Measurements from ENCODE around the gene CYP26A1.
"Not testable (repeated sequence)": the region's sequence is repeated elsewhere in the genome, so short reads cannot be mapped to it uniquely, and the experiment has no call there.

The CYP26A1 gene

DNA sequence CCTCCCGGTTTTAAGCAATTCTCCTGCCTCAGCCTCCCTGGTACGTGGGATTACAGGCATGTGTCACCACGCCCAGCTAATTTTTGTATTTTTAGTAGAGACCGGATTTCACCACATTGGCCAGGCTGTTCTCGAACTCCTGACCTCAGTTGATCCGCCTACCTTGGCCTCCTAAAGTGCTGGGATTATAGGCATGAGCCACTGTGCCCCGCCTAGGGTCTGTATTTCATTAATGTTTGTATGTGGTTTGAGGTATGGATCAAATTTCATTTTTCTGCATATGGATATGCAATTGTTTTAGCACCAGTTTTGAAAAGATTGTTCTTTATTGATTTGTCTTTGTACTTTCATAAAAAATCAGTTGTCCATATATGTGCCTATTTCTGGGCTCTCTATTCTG lies 26.0 kb downstream of the CYP26A1 start:
- H3K36me3 ChIP-seq (ENCODE audit: control insufficient read depth in 1 of 2, insufficient read depth in 2 of 2, low read length in 2 of 2) = no peaks in the 10 kb centered on the region
- no peak overlapping the region for H3K27ac ChIP-seq (ENCODE audit: low read length)
- peaks cover 4% of the 10 kb centered on the region in 2 donors for H3K9me3 ChIP-seq (ENCODE audit: control insufficient read depth in 1 of 2, low read length in 2 of 2)
- no peaks in the 10 kb centered on the region for H3K4me1 ChIP-seq (ENCODE audit: control insufficient read depth in 1 of 2, insufficient read depth in 2 of 2, low read length in 2 of 2)
- H3K27me3 ChIP-seq (ENCODE audit: low read depth, low read length) = no peaks in the 10 kb centered on the region
- H3K4me3 ChIP-seq (ENCODE audit: low read depth in 1 of 2, low read length in 2 of 2) = no peak overlapping the region

DNA sequence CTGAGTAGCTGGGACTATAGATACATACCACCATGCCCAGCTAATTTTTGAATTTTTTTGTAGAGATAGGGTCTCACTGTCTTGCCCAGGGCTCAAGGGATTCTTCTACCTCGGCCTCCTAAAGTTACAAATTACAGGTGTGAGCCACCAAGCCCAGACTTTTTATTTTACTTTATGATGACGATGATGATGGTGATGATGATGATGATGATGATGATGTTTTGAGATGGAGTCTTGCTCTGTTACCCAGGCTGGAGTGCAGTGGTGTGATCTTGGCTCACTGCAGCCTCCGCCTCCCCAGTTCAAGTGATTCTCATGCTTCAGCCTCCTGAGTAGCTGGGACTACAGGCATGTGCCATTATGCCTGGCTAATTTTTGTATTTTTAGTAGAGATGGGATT lies 27.5 kb downstream of the CYP26A1 start:
- H3K4me3 ChIP-seq (ENCODE audit: low read depth in 1 of 2, low read length in 2 of 2); H3K27me3 ChIP-seq (ENCODE audit: low read depth, low read length); H3K9me3 ChIP-seq (ENCODE audit: control insufficient read depth in 1 of 2, low read length in 2 of 2); H3K4me1 ChIP-seq (ENCODE audit: control insufficient read depth in 1 of 2, insufficient read depth in 2 of 2, low read length in 2 of 2); H3K27ac ChIP-seq (ENCODE audit: low read length); H3K36me3 ChIP-seq (ENCODE audit: control insufficient read depth in 1 of 2, insufficient read depth in 2 of 2, low read length in 2 of 2): not testable (repeated sequence)

DNA sequence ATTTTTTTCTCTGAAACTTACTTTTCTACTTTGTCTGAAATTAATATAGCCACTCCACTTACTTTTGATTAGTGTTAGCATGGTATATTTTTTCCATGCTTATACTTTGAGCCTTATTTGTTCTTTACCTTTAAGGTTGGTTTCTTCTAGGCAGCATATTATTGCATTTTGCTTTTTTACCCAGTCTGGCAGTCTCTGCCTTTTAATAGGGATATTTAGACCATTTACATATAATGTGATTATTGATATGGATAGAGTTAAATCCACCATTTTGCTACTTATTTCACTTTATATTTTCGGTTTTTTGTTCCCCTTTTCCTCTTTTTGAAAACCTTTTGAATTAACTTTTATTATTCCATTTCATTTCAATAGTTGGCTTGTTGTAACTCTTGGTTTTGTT lies 30.3 kb downstream of the CYP26A1 start:
- Histone ChIP-seq H3K27me3 (ENCODE audit: low read depth, low read length) (no peaks in the 10 kb centered on the region), H3K4me1 (ENCODE audit: control insufficient read depth in 1 of 2, insufficient read depth in 2 of 2, low read length in 2 of 2) (no peaks in the 10 kb centered on the region), H3K9me3 (ENCODE audit: control insufficient read depth in 1 of 2, low read length in 2 of 2) (peaks cover 4% of the 10 kb centered on the region in 2 donors), H3K4me3 (ENCODE audit: low read depth in 1 of 2, low read length in 2 of 2) (no peak overlapping the region), H3K36me3 (ENCODE audit: control insufficient read depth in 1 of 2, insufficient read depth in 2 of 2, low read length in 2 of 2) (no peaks in the 10 kb centered on the region), H3K27ac (ENCODE audit: low read length) (no peak overlapping the region)

DNA sequence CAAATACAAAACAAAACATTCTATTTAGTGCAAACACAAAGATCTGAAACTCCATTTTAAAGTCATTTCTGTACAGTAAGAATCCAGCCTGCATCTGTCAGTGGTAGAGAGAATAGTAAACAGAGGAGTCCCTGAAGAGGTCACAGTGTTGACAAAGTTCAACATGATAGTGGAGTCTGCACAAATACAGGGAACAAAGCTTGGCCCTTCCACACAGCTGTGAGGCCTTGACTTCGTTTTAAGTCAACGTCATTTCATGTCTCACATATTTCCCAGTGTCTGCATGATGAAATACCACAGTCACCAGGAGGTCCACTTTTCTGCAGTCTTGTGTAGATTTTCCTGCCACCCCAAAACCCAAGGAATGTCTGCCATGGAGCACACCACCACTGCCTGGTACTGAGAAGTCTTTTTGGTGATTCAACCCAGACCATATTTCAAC lies 33.0 kb downstream of the CYP26A1 start:
- Histone ChIP-seq H3K27me3 (ENCODE audit: low read depth, low read length) (no peaks in the 10 kb centered on the region), H3K4me3 (ENCODE audit: low read depth in 1 of 2, low read length in 2 of 2) (no peak overlapping the region), H3K9me3 (ENCODE audit: control insufficient read depth in 1 of 2, low read length in 2 of 2) (peaks cover 4% of the 10 kb centered on the region in 2 donors), H3K4me1 (ENCODE audit: control insufficient read depth in 1 of 2, insufficient read depth in 2 of 2, low read length in 2 of 2) (no peaks in the 10 kb centered on the region), H3K27ac (ENCODE audit: low read length) (no peak overlapping the region), H3K36me3 (ENCODE audit: control insufficient read depth in 1 of 2, insufficient read depth in 2 of 2, low read length in 2 of 2) (no peaks in the 10 kb centered on the region)

DNA sequence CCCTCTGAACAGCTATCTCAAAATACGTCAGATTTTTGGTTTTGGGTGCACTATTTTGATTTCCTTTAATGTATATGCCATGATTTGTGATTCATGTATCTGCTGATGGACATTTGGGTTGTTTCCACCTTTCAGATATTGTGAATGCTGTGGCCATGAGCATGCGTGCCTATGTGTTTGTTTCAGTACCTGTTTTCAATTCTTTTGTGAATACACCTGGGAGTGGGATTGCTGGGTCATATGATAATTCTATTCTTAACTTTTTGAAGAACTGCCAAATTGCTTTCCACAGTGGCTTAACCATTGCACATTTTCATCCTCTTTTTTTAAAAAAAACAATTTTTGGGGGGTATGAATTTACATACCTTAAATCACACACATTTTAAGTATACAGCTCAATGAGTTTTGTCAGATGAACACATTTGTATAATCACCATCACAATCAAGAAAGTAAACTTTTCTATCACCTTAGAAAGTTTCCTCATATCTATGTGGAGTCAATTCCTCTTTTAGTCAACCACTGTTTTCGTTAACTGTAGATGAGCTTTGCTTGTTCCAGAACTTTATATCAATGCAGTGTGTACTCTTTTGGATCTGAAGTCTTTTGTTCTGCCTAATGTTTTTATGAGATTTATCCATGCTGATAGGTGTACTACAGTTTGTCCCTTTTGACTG lies 36.9 kb downstream of the CYP26A1 start:
- Histone ChIP-seq H3K36me3 (ENCODE audit: control insufficient read depth in 1 of 2, insufficient read depth in 2 of 2, low read length in 2 of 2) (no peaks in the 10 kb centered on the region), H3K4me3 (ENCODE audit: low read depth in 1 of 2, low read length in 2 of 2) (no peak overlapping the region), H3K27me3 (ENCODE audit: low read depth, low read length) (no peaks in the 10 kb centered on the region), H3K27ac (ENCODE audit: low read length) (no peak overlapping the region), H3K4me1 (ENCODE audit: control insufficient read depth in 1 of 2, insufficient read depth in 2 of 2, low read length in 2 of 2) (no peaks in the 10 kb centered on the region), H3K9me3 (ENCODE audit: control insufficient read depth in 1 of 2, low read length in 2 of 2) (no peaks in the 10 kb centered on the region)

DNA sequence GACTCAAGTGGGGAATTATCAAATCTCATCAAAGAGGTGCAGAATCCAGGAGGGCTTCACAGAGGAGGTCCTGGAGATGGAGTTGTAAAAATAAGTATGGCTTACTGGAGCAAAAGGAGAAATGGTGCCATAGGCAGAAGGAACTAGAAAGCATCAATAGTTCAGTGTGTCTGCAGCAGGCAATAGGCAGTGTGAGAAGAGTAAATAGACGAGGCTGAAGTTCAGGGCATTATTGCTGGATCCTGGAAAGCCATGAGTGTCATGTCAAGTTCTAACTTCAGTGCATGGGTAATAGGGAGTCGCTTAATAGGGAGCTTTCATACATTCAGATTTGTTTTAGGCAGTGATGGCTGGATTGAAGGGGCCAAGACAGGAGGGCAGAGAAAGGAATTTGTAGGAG lies 39.3 kb downstream of the CYP26A1 start:
- H3K4me1 ChIP-seq (ENCODE audit: control insufficient read depth in 1 of 2, insufficient read depth in 2 of 2, low read length in 2 of 2) = no peaks in the 10 kb centered on the region
- no peak overlapping the region for H3K27ac ChIP-seq (ENCODE audit: low read length)
- no peaks in the 10 kb centered on the region for H3K36me3 ChIP-seq (ENCODE audit: control insufficient read depth in 1 of 2, insufficient read depth in 2 of 2, low read length in 2 of 2)
- no peaks in the 10 kb centered on the region for H3K9me3 ChIP-seq (ENCODE audit: control insufficient read depth in 1 of 2, low read length in 2 of 2)
- H3K27me3 ChIP-seq (ENCODE audit: low read depth, low read length) = no peaks in the 10 kb centered on the region
- H3K4me3 ChIP-seq (ENCODE audit: low read depth in 1 of 2, low read length in 2 of 2) = no peak overlapping the region

DNA sequence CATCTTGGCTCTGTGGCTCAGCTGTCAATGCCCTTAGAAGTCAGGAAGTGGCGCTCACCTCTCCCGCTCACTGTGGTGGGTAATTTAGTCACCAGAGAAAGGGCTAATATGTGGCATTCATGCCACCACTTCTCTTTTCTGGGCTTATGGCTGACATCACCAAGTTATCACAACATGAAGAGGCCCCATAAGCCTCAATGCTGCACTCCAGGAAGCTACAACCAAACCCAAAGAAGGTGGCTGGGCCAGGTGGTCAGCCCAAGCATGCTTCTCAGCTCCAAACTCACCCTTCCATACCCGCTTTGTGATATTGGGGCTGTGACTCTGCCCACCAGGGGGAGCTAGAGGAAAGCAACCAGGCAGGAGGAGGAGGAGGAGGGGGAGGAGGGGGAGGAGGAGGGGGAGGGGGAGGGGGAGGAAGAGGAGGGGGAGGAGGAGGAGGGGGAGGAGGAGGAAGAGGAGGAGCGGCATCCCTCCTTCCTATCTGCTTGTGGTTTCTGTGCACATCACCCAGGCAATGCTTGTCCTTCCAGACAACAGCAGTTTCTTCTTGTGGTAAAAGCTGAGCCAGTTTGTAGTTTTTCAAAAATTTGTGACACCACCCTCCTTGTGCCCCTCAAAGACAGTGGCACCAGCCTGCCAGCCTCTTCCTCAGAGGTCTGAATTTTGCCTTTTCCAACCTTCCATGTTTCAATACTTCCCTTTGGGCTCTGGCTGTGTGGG lies 42.1 kb downstream of the CYP26A1 start:
- Histone ChIP-seq H3K4me3 (ENCODE audit: low read depth in 1 of 2, low read length in 2 of 2) (no peak overlapping the region), H3K9me3 (ENCODE audit: control insufficient read depth in 1 of 2, low read length in 2 of 2) (no peaks in the 10 kb centered on the region), H3K27ac (ENCODE audit: low read length) (no peak overlapping the region), H3K27me3 (ENCODE audit: low read depth, low read length) (no peaks in the 10 kb centered on the region), H3K36me3 (ENCODE audit: control insufficient read depth in 1 of 2, insufficient read depth in 2 of 2, low read length in 2 of 2) (no peaks in the 10 kb centered on the region), H3K4me1 (ENCODE audit: control insufficient read depth in 1 of 2, insufficient read depth in 2 of 2, low read length in 2 of 2) (no peaks in the 10 kb centered on the region)

DNA sequence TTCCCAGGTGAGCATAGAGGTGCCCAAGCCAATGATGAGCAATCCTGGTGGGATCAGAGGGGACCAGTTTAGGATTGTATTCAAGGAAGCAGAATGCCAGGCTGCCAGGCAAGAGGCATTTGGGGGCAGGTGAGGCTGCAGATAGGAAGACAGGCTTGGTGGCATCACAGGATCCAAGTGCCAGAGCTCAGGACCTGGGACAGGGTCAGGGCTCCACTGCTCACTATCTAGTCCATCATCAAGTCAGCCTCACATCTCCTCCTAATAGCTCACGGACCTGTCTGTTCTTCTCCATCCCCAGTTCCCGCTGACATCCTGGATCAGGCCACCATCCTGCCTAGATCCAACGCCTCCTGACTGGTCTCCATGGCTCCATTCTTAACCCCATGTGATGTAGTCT lies 47.6 kb downstream of the CYP26A1 start:
- H3K9me3 ChIP-seq (ENCODE audit: control insufficient read depth in 1 of 2, low read length in 2 of 2) = peaks cover 0 to 5% of the 10 kb centered on the region in 2 donors
- no peaks in the 10 kb centered on the region for H3K27me3 ChIP-seq (ENCODE audit: low read depth, low read length)
- H3K27ac ChIP-seq (ENCODE audit: low read length) = no peak overlapping the region
- no peak overlapping the region for H3K4me3 ChIP-seq (ENCODE audit: low read depth in 1 of 2, low read length in 2 of 2)
- H3K36me3 ChIP-seq (ENCODE audit: control insufficient read depth in 1 of 2, insufficient read depth in 2 of 2, low read length in 2 of 2) = no peaks in the 10 kb centered on the region
- no peaks in the 10 kb centered on the region for H3K4me1 ChIP-seq (ENCODE audit: control insufficient read depth in 1 of 2, insufficient read depth in 2 of 2, low read length in 2 of 2)

DNA sequence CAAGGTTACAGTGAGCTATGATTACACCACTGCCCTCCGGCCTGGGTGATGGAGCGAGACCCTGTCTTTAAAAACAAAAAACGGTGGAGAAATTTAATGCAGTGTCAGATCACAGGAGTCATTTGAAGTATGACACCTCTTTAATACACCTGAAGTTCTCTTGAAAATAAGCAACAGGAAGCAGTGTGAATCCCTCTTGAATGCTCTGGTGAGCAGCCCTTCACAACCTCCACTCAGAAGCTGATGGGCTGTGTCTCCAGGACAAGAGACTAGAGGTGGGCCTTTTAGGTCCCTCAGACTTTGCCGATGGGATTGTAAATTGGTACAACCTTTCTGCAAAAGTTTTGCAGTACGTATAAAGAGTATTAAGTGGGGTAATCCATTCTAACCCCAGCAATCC lies 50.1 kb downstream of the CYP26A1 start:
- no peaks in the 10 kb centered on the region for H3K27me3 ChIP-seq (ENCODE audit: low read depth, low read length)
- H3K36me3 ChIP-seq (ENCODE audit: control insufficient read depth in 1 of 2, insufficient read depth in 2 of 2, low read length in 2 of 2) = no peaks in the 10 kb centered on the region
- H3K9me3 ChIP-seq (ENCODE audit: control insufficient read depth in 1 of 2, low read length in 2 of 2) = peaks cover 0 to 12% of the 10 kb centered on the region in 2 donors
- H3K4me3 ChIP-seq (ENCODE audit: low read depth in 1 of 2, low read length in 2 of 2) = no peak overlapping the region
- H3K27ac ChIP-seq (ENCODE audit: low read length) = no peak overlapping the region
- H3K4me1 ChIP-seq (ENCODE audit: control insufficient read depth in 1 of 2, insufficient read depth in 2 of 2, low read length in 2 of 2) = no peaks in the 10 kb centered on the region

DNA sequence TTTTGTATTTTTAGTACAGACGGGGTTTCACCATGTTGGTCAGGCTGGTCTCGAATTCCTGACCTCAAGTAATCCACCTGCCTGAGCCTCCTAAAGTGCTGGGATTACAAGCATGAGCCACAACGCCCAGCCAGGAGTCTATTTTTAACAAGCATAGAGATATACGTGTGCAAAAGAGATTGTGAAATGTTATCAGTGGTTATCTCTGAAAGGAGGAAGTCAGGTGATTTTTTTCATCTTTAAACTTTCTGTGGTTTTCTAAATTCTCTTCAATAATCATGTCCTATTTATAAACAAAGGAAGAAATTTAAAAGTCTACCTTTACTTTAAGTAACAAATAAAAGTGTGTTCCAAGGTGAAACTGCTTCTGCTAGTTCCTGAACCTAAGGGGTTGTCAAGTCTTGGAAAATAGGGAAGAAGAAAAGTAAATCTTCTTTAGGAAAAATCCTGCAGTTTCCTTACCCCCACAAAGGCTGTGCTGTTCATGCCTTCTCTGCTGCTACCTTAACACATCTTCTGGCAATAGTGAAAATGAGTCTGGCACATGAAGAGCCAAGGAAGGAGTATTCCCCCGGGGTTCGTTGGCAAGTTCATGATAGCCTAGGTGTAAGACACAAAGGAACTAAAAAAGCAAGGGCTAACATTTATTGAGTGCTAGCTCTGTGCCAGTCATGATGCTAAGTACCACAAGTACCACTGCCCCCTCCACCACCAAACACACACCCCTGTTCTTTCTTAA lies 51.1 kb downstream of the CYP26A1 start:
- Histone ChIP-seq H3K27me3 (ENCODE audit: low read depth, low read length) (no peaks in the 10 kb centered on the region), H3K27ac (ENCODE audit: low read length) (no peak overlapping the region), H3K9me3 (ENCODE audit: control insufficient read depth in 1 of 2, low read length in 2 of 2) (peaks cover 0 to 12% of the 10 kb centered on the region in 2 donors), H3K36me3 (ENCODE audit: control insufficient read depth in 1 of 2, insufficient read depth in 2 of 2, low read length in 2 of 2) (no peaks in the 10 kb centered on the region), H3K4me1 (ENCODE audit: control insufficient read depth in 1 of 2, insufficient read depth in 2 of 2, low read length in 2 of 2) (no peaks in the 10 kb centered on the region), H3K4me3 (ENCODE audit: low read depth in 1 of 2, low read length in 2 of 2) (no peak overlapping the region)

DNA sequence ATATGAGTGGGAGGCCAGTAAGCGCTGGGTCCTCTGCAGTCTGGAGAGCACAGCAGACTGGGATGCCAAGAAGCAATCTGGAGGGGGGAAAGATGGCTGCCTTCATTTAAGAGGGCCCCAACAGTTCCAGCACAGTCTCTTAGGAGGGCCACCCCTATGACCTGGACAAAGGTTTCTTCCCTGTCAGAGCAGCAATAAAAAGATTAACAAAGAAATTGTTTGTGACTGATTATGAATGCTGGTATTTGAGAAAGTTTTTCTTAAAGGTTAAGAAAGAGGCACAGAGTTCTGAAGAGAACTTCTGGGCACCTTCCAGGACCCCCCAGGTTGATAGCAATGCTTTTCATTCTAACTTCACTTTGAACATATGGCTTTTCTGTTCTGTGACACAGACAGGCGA lies 52.3 kb downstream of the CYP26A1 start:
- H3K4me3 ChIP-seq (ENCODE audit: low read depth in 1 of 2, low read length in 2 of 2) = no peak overlapping the region
- no peaks in the 10 kb centered on the region for H3K4me1 ChIP-seq (ENCODE audit: control insufficient read depth in 1 of 2, insufficient read depth in 2 of 2, low read length in 2 of 2)

More for the DNA sequence above, 52.3 kb downstream of the CYP26A1 start:
- Histone ChIP-seq H3K27me3 (ENCODE audit: low read depth, low read length) (no peaks in the 10 kb centered on the region), H3K9me3 (ENCODE audit: control insufficient read depth in 1 of 2, low read length in 2 of 2) (peaks cover 0 to 12% of the 10 kb centered on the region in 2 donors), H3K27ac (ENCODE audit: low read length) (no peak overlapping the region), H3K36me3 (ENCODE audit: control insufficient read depth in 1 of 2, insufficient read depth in 2 of 2, low read length in 2 of 2) (no peaks in the 10 kb centered on the region)
